Right atrium auricular region (tissue), 2 donors: ENCODE measurements around the gene HPSE. TPM values are rescaled to one million over a fixed set of nuclear protein-coding genes. Genes with fewer than 3 reads are reported as not detected.

ENCODE experiments used
- DNase-seq: peaks from one replicate; pipeline ENCODE4 v3.0.0-alpha.2; 2019; ENCODE audit warnings: low spot score
- H3K27ac ChIP-seq, 2 donors: fragments of 200-600 bp; sonication (generic); 1 replicate in 1 of 2; 2 replicates in 1 of 2; pipeline ENCODE4 v1.5.1; 2016 to 2019
- H3K27me3 ChIP-seq, 2 donors: fragments of 200-600 bp; sonication (generic); one replicate each; pipeline versions ENCODE4 v1.5.1 to v1.6.0; 2017 to 2019
- H3K36me3 ChIP-seq: fragments of 200-600 bp; sonication (generic); one replicate; pipeline ENCODE4 v1.5.1; 2016
- H3K4me1 ChIP-seq, 2 donors: fragments of 200-600 bp; sonication (generic); one replicate each; pipeline versions ENCODE4 v1.5.1 to v1.6.0; 2017 to 2019
- H3K4me3 ChIP-seq, 2 donors: fragments of 200-600 bp; sonication (generic); 1 replicate in 1 of 2; 2 replicates in 1 of 2; pipeline ENCODE4 v1.5.1; 2017 to 2019; ENCODE audit warnings: mild to moderate bottlenecking in 1 of 2, moderate library complexity in 1 of 2
- H3K9me3 ChIP-seq, 2 donors: fragments of 200-600 bp; sonication (generic); one replicate each; pipeline ENCODE4 v1.5.1; 2019
- CTCF ChIP-seq, 2 donors: fragments of 200-600 bp; sonication (generic); IDR thresholded peaks; one replicate each; pipeline ENCODE4 v1.5.1; 2019; ENCODE audit warnings: antibody characterized with exemption in 2 of 2
- total RNA-seq, 2 donors: library from RNA; depleted of rRNA; stranded (reverse); fragments of >200 nt; gene quantifications; one replicate each; pipeline ENCODE4 v1.1.0, GENCODE V29; 2016

Gene HPSE
- total RNA-seq, 2 donors from 2014 or later = 1.0 to 3.4 TPM

DNA sequence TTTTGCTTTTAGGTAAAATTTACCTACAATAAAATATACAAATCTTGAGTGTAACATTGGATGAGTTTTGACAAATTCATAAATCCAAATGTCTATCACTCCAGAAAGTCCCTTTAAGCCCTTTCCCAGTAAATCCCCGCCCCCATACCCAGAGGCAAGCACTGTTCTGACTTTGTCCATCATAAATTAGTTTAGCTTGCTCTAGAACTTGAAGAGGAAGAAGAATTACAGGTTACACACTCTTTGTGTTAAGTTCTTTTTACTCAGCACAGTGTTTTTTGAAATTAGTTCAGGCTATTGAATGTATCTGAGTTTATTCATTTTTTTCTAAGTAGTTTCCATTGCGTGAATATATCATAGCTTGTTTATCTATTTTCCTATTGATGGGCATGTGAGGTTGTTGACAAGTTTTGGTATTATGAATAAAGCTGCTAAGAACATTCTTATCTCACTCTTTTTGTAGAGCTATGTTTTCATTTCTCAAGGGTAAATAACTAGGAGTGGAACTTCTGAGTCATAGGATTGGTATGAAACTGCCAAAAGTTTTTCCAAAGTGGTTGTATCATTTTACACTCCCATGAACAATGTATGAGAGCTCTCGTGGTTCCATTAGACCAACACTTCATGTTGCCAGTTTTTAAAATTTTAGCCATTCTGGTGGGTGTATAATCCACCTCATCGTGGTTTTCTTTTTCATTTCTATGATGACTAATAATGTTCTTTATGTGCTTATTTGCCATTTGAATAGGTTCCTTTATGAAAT lies 22.4 kb upstream of the HPSE start:
- no peak overlapping the region for H3K4me3 ChIP-seq
- no peaks in the 10 kb centered on the region for H3K27me3 ChIP-seq
- H3K27ac ChIP-seq = peak overlapping the region in 1 of 2 donors; percentile 70
- H3K9me3 ChIP-seq = peaks cover 0 to 15% of the 10 kb centered on the region in 2 donors
- no peak for DNase-seq
- H3K4me1 ChIP-seq = peaks cover 0 to 11% of the 10 kb centered on the region in 2 donors
- H3K36me3 ChIP-seq = no peaks in the 10 kb centered on the region
- TF ChIP-seq CTCF (IDR thresholded peaks at IDR 0.05) = no peak

DNA sequence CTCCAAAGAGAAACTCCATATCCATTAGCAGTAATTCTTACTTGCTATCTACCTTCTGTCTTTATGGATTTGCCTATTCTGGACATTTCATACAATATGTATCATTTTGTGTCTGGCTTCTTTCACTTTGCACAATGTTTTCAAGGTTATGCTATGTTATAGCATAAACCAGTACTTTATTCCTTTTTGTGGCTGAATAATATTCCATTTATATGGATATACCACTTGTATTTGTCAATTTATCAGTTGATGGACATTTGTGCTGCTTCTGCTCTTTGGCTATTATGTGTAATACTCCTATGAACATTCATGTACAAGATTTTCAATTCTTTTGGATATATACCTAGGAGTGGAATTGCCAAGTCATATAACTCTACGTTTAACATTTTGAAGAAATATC lies 18.9 kb upstream of the HPSE start:
- Histone ChIP-seq H3K36me3 (no peaks in the 10 kb centered on the region), H3K9me3 (peaks cover 0 to 15% of the 10 kb centered on the region in 2 donors), H3K4me3 (no peak overlapping the region), H3K27ac (no peak overlapping the region), H3K27me3 (no peaks in the 10 kb centered on the region), H3K4me1 (peaks cover 0 to 11% of the 10 kb centered on the region in 2 donors)
- DNase-seq = no peak
- TF ChIP-seq CTCF (IDR thresholded peaks at IDR 0.05) = no peak

GRCh38 chr4:83348074-83348473 lies 13.4 kb upstream of the HPSE start:
- H3K27me3 ChIP-seq = no peaks in the 10 kb centered on the region
- H3K4me1 ChIP-seq = no peaks in the 10 kb centered on the region
- no peak overlapping the region for H3K4me3 ChIP-seq
- no peak for TF ChIP-seq CTCF (IDR thresholded peaks at IDR 0.05)
- no peak for DNase-seq
- H3K27ac ChIP-seq = no peak overlapping the region
- no peaks in the 10 kb centered on the region for H3K36me3 ChIP-seq
- H3K9me3 ChIP-seq = peaks cover 0 to 3% of the 10 kb centered on the region in 2 donors

DNA sequence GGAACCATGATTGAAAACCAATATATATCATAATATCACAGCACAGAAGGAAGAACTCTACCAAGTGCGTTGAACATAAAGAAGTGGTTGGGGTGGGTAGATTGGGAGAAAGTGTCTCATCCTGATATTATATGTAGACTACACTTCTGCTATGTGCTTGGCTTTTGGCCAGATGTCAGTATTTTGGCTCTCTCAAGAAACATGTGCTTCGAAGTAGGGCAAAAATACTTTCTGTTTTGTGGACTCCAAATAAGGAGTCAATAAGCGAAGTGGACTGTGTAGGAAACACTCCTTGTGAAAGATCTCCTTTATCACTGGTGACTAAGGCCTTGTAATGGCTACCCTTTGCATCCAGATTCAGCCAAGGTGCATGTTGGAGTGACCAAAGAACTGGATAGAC lies 7.8 kb upstream of the HPSE start:
- DNase-seq = no peak
- H3K4me1 ChIP-seq = no peaks in the 10 kb centered on the region
- no peak overlapping the region for H3K27ac ChIP-seq
- H3K27me3 ChIP-seq = no peaks in the 10 kb centered on the region
- no peak overlapping the region for H3K4me3 ChIP-seq
- H3K9me3 ChIP-seq = peaks cover 0 to 15% of the 10 kb centered on the region in 2 donors
- no peak for TF ChIP-seq CTCF (IDR thresholded peaks at IDR 0.05)
- no peaks in the 10 kb centered on the region for H3K36me3 ChIP-seq

DNA sequence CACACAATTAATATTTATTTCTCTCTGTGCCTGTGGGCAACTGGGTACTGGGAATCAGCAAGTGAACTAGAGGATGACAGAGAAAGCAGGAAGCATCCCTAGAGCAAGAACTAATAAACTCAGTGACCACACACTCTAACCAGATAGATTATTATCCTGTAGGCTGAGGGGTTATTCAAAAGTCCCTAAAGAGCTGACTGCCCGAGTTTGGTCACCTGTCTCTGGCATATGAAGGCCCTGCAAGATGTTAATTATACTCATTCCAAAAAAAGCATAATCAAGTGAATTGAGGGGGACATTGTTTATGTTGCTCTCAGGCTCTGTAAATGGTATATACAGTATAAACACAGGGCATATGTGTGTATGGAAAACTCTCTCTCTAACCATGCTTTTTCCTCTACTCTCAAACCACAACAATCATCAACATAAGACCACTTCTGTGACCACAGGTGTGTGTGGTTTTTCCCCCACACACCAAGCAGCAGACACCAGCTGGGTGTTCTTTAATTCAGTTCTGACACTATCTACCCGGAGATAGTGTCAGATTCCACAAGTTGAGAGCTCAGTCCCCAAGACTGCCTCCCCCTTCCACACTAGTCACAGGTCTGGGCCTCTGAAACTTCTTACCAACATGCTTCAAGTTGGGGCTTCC lies 6.2 kb upstream of the HPSE start:
- Histone ChIP-seq H3K36me3 (no peaks in the 10 kb centered on the region), H3K9me3 (peaks cover 0 to 15% of the 10 kb centered on the region in 2 donors), H3K4me3 (no peak overlapping the region), H3K4me1 (no peaks in the 10 kb centered on the region), H3K27me3 (no peaks in the 10 kb centered on the region), H3K27ac (no peak overlapping the region)
- no peak for TF ChIP-seq CTCF (IDR thresholded peaks at IDR 0.05)
- no peak for DNase-seq
